Measurements from ENCODE around the gene RNF130. TPM values are rescaled to one million over a fixed set of nuclear protein-coding genes. Genes with fewer than 3 reads are reported as not detected.

RNF130 gene
- total and polyA plus RNA-seq, 2 of the 13 experiments (the other 11 are each of a cell fraction or from before 2014, with no cell fraction given): 28.2 to 28.3 TPM

DNA sequence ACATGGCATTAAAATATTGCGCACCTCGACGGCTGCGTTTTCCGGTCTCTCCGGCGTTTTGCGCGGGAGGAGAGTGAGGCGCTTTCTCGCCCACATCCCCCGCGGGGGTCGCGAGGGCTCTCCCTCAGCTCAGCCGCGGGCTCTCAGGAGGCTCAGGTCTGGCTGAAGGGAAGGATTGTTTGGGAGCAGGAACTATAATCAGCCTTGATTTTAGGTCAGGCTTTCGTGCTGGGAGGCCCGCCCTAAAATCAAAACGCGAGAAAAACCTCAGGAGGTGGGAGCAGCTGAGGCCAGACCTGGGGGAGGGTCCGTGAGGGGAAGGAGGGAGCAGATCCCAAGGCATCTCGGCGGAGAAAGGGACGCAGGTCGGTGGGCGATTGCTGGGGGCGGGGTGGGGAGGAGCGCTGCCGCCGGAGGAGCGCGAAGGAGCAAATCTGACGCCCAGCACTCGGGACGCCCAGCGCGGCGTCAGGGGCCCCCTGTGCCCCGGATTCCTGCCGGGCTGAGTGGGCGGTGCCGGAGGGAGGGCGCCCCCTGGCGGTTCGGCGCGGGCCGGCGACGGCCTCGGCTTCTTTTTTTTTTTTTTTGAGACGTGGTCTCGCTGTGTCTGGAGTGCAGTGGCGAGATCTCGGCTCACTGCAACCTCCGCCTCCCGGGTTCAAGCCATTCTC, 18.7 kb upstream of the RNF130 start (continued):
- TF ChIP-seq, protein P1, sequence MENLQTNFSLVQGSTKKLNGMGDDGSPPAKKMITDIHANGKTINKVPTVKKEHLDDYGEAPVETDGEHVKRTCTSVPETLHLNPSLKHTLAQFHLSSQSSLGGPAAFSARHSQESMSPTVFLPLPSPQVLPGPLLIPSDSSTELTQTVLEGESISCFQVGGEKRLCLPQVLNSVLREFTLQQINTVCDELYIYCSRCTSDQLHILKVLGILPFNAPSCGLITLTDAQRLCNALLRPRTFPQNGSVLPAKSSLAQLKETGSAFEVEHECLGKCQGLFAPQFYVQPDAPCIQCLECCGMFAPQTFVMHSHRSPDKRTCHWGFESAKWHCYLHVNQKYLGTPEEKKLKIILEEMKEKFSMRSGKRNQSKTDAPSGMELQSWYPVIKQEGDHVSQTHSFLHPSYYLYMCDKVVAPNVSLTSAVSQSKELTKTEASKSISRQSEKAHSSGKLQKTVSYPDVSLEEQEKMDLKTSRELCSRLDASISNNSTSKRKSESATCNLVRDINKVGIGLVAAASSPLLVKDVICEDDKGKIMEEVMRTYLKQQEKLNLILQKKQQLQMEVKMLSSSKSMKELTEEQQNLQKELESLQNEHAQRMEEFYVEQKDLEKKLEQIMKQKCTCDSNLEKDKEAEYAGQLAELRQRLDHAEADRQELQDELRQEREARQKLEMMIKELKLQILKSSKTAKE (CRISPR knock-in tag; IDR thresholded peaks at IDR 0.05; ENCODE audit: borderline replicate concordance): no peak
- TF ChIP-seq, protein P2, sequence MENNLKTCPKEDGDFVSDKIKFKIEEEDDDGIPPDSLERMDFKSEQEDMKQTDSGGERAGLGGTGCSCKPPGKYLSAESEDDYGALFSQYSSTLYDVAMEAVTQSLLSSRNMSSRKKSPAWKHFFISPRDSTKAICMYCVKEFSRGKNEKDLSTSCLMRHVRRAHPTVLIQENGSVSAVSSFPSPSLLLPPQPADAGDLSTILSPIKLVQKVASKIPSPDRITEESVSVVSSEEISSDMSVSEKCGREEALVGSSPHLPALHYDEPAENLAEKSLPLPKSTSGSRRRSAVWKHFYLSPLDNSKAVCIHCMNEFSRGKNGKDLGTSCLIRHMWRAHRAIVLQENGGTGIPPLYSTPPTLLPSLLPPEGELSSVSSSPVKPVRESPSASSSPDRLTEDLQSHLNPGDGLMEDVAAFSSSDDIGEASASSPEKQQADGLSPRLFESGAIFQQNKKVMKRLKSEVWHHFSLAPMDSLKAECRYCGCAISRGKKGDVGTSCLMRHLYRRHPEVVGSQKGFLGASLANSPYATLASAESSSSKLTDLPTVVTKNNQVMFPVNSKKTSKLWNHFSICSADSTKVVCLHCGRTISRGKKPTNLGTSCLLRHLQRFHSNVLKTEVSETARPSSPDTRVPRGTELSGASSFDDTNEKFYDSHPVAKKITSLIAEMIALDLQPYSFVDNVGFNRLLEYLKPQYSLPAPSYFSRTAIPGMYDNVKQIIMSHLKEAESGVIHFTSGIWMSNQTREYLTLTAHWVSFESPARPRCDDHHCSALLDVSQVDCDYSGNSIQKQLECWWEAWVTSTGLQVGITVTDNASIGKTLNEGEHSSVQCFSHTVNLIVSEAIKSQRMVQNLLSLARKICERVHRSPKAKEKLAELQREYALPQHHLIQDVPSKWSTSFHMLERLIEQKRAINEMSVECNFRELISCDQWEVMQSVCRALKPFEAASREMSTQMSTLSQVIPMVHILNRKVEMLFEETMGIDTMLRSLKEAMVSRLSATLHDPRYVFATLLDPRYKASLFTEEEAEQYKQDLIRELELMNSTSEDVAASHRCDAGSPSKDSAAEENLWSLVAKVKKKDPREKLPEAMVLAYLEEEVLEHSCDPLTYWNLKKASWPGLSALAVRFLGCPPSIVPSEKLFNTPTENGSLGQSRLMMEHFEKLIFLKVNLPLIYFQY (CRISPR knock-in tag; IDR thresholded peaks at IDR 0.05; ENCODE audit: borderline replicate concordance): peak; percentile 36; the same call in 1 of the 2 replicates
- TF ChIP-seq NFKBIZ (CRISPR knock-in tag; IDR thresholded peaks at IDR 0.05) (no peak), DR1 (CRISPR knock-in tag; IDR thresholded peaks at IDR 0.05) (no peak), NCOA1 (CRISPR knock-in tag; IDR thresholded peaks at IDR 0.05) (no peak), SAP130 (CRISPR knock-in tag; IDR thresholded peaks at IDR 0.05; ENCODE audit: low read depth) (peak; percentile 29; the same call in 1 of the 2 replicates), ZFP41 (CRISPR knock-in tag; IDR thresholded peaks at IDR 0.05; ENCODE audit: borderline replicate concordance) (no peak), HOXA3 (CRISPR knock-in tag; IDR thresholded peaks at IDR 0.05) (peak; percentile 64; the same call in 1 of the 2 replicates), JUNB (CRISPR knock-in tag; IDR thresholded peaks at IDR 0.05; ENCODE audit: borderline replicate concordance) (no peak)
- TF ChIP-seq, protein P3, sequence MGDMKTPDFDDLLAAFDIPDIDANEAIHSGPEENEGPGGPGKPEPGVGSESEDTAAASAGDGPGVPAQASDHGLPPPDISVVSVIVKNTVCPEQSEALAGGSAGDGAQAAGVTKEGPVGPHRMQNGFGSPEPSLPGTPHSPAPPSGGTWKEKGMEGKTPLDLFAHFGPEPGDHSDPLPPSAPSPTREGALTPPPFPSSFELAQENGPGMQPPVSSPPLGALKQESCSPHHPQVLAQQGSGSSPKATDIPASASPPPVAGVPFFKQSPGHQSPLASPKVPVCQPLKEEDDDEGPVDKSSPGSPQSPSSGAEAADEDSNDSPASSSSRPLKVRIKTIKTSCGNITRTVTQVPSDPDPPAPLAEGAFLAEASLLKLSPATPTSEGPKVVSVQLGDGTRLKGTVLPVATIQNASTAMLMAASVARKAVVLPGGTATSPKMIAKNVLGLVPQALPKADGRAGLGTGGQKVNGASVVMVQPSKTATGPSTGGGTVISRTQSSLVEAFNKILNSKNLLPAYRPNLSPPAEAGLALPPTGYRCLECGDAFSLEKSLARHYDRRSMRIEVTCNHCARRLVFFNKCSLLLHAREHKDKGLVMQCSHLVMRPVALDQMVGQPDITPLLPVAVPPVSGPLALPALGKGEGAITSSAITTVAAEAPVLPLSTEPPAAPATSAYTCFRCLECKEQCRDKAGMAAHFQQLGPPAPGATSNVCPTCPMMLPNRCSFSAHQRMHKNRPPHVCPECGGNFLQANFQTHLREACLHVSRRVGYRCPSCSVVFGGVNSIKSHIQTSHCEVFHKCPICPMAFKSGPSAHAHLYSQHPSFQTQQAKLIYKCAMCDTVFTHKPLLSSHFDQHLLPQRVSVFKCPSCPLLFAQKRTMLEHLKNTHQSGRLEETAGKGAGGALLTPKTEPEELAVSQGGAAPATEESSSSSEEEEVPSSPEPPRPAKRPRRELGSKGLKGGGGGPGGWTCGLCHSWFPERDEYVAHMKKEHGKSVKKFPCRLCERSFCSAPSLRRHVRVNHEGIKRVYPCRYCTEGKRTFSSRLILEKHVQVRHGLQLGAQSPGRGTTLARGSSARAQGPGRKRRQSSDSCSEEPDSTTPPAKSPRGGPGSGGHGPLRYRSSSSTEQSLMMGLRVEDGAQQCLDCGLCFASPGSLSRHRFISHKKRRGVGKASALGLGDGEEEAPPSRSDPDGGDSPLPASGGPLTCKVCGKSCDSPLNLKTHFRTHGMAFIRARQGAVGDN (CRISPR knock-in tag; IDR thresholded peaks at IDR 0.05): peak; percentile 60
- TF ChIP-seq, protein P4, sequence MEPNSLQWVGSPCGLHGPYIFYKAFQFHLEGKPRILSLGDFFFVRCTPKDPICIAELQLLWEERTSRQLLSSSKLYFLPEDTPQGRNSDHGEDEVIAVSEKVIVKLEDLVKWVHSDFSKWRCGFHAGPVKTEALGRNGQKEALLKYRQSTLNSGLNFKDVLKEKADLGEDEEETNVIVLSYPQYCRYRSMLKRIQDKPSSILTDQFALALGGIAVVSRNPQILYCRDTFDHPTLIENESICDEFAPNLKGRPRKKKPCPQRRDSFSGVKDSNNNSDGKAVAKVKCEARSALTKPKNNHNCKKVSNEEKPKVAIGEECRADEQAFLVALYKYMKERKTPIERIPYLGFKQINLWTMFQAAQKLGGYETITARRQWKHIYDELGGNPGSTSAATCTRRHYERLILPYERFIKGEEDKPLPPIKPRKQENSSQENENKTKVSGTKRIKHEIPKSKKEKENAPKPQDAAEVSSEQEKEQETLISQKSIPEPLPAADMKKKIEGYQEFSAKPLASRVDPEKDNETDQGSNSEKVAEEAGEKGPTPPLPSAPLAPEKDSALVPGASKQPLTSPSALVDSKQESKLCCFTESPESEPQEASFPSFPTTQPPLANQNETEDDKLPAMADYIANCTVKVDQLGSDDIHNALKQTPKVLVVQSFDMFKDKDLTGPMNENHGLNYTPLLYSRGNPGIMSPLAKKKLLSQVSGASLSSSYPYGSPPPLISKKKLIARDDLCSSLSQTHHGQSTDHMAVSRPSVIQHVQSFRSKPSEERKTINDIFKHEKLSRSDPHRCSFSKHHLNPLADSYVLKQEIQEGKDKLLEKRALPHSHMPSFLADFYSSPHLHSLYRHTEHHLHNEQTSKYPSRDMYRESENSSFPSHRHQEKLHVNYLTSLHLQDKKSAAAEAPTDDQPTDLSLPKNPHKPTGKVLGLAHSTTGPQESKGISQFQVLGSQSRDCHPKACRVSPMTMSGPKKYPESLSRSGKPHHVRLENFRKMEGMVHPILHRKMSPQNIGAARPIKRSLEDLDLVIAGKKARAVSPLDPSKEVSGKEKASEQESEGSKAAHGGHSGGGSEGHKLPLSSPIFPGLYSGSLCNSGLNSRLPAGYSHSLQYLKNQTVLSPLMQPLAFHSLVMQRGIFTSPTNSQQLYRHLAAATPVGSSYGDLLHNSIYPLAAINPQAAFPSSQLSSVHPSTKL (CRISPR knock-in tag; IDR thresholded peaks at IDR 0.05): peak; percentile 32; the same call in 1 of the 2 replicates
